HEK293 (cell line): ENCODE data around the gene GSTA5.
A peak's percentile ranks its signal among the peaks of the same experiment; 100 is the strongest.

Experiments
- CTCF ChIA-PET: fragments of 350-600 bp; formaldehyde crosslinking; extraction: SDS; loops from one replicate; lab custom pipeline; 2021; ENCODE audit warnings: antibody characterized with exemption; lab: Yijun Ruan, JAX
- POLR2A ChIA-PET: fragments of 300-600 bp; formaldehyde crosslinking; extraction: SDS; loops from one replicate; lab custom pipeline; 2020; ENCODE audit warnings: antibody characterized with exemption, inconsistent platforms; lab: Yijun Ruan, JAX
- H3K27ac ChIP-seq: fragments of 200-500 bp; sonication (Bioruptor generic); 2 replicates; pipeline ENCODE4 v1.5.1; 2014; ENCODE audit warnings: low read depth, low read length, control low read depth, inconsistent platforms; ENCODE audit errors: extremely low read depth
- H3K36me3 ChIP-seq, 2 experiments: fragments of 200-500 bp in 1 of 2; sonication (Bioruptor generic) in 1 of 2; 1 replicate in 1 of 2; 2 replicates in 1 of 2; pipeline ENCODE4 v1.5.1; 2014 to 2017; ENCODE audit warnings: inconsistent platforms in 2 of 2, low read length in 2 of 2; ENCODE audit not compliant: control insufficient read depth in 2 of 2, insufficient read depth in 1 of 2
- H3K4me1 ChIP-seq: fragments of 200-500 bp; sonication (Bioruptor generic); 2 replicates; pipeline ENCODE4 v1.5.1; 2014; ENCODE audit warnings: mild to moderate bottlenecking, low read length, inconsistent platforms; ENCODE audit not compliant: control insufficient read depth, insufficient read depth
- H3K4me3 ChIP-seq: 2 replicates; pipeline ENCODE4 v1.5.1; 2011; ENCODE audit warnings: low read depth, mild to moderate bottlenecking, control low read depth, low read length, moderate library complexity
- H3K9me3 ChIP-seq: fragments of 200-500 bp; sonication (Bioruptor generic); 2 replicates; pipeline ENCODE4 v1.5.1; 2014; ENCODE audit warnings: low read depth, low read length, inconsistent platforms; ENCODE audit not compliant: control insufficient read depth, insufficient read depth
- HOXA7 ChIP-seq: sonication (generic); formaldehyde crosslinking; IDR thresholded peaks from 2 replicates; pipeline ENCODE4 v1.8.1; 2022; ENCODE audit warnings: missing genetic modification reagents, borderline replicate concordance
- KLF10 ChIP-seq: fragments of 450-650 bp; IDR thresholded peaks from 2 replicates; pipeline ENCODE4 v1.5.1; 2018; ENCODE audit warnings: missing biosample characterization, mild to moderate bottlenecking, missing genetic modification characterization
- MYNN ChIP-seq: fragments of 450-650 bp; formaldehyde crosslinking; IDR thresholded peaks from 2 replicates; pipeline ENCODE4 v1.5.1; 2016; ENCODE audit warnings: missing biosample characterization, missing genetic modification characterization, borderline replicate concordance
- MZF1 ChIP-seq: fragments of 450-650 bp; formaldehyde crosslinking; IDR thresholded peaks from 2 replicates; pipeline ENCODE4 v1.5.1; 2017; ENCODE audit warnings: missing biosample characterization, missing genetic modification characterization, borderline replicate concordance
- OSR2 ChIP-seq: fragments of 450-650 bp; formaldehyde crosslinking; IDR thresholded peaks from 2 replicates; pipeline ENCODE4 v1.5.1; 2016; ENCODE audit warnings: missing biosample characterization, missing genetic modification characterization
- PRDM4 ChIP-seq: fragments of 450-650 bp; formaldehyde crosslinking; IDR thresholded peaks from 2 replicates; pipeline ENCODE4 v1.5.1; 2017; ENCODE audit warnings: missing biosample characterization, missing genetic modification characterization
- SALL2 ChIP-seq: fragments of 450-650 bp; formaldehyde crosslinking; IDR thresholded peaks from 2 replicates; pipeline ENCODE4 v1.5.0; 2017; ENCODE audit warnings: missing biosample characterization, mild to moderate bottlenecking, missing genetic modification characterization, borderline replicate concordance
- SP7 ChIP-seq: fragments of 450-650 bp; formaldehyde crosslinking; IDR thresholded peaks from 2 replicates; pipeline ENCODE4 v1.5.1; 2016; ENCODE audit warnings: missing biosample characterization, missing genetic modification characterization
- ZBTB20 ChIP-seq: fragments of 450-650 bp; formaldehyde crosslinking; IDR thresholded peaks from 2 replicates; pipeline ENCODE4 v1.5.1; 2016; ENCODE audit warnings: missing biosample characterization, missing genetic modification characterization
- ZBTB8A ChIP-seq: fragments of 450-650 bp; formaldehyde crosslinking; IDR thresholded peaks from 2 replicates; pipeline ENCODE4 v1.5.1; 2016; ENCODE audit warnings: missing biosample characterization, missing genetic modification characterization
- ZNF138 ChIP-seq: fragments of 450-650 bp; formaldehyde crosslinking; IDR thresholded peaks from 2 replicates; pipeline ENCODE4 v1.5.1; 2016; ENCODE audit warnings: missing biosample characterization, missing genetic modification characterization, borderline replicate concordance
- ZNF155 ChIP-seq: fragments of 450-650 bp; formaldehyde crosslinking; IDR thresholded peaks from 2 replicates; pipeline ENCODE4 v1.5.1; 2016; ENCODE audit warnings: missing biosample characterization, missing genetic modification characterization
- ZNF211 ChIP-seq: fragments of 450-650 bp; formaldehyde crosslinking; IDR thresholded peaks from 2 replicates; pipeline ENCODE4 v1.5.1; 2016; ENCODE audit warnings: low read depth, missing biosample characterization, missing genetic modification characterization
- ZNF239 ChIP-seq: fragments of 450-650 bp; formaldehyde crosslinking; IDR thresholded peaks from 2 replicates; pipeline ENCODE4 v1.5.1; 2016; ENCODE audit warnings: missing biosample characterization, missing genetic modification characterization
- ZNF280D ChIP-seq: fragments of 450-650 bp; formaldehyde crosslinking; IDR thresholded peaks from 2 replicates; pipeline ENCODE4 v1.5.1; 2016; ENCODE audit warnings: missing biosample characterization, missing genetic modification characterization
- ZNF354C ChIP-seq: fragments of 450-650 bp; formaldehyde crosslinking; IDR thresholded peaks from 2 replicates; pipeline ENCODE4 v1.5.1; 2016; ENCODE audit warnings: missing biosample characterization, missing genetic modification characterization, low read depth, borderline replicate concordance
- ZNF391 ChIP-seq: fragments of 450-650 bp; formaldehyde crosslinking; IDR thresholded peaks from 2 replicates; pipeline ENCODE4 v1.5.1; 2016; ENCODE audit warnings: low read depth, missing biosample characterization, missing genetic modification characterization, borderline replicate concordance
- ZNF404 ChIP-seq: fragments of 450-650 bp; formaldehyde crosslinking; IDR thresholded peaks from 2 replicates; pipeline ENCODE4 v1.5.1; 2017; ENCODE audit warnings: missing biosample characterization, missing genetic modification characterization
- ZNF48 ChIP-seq: fragments of 450-650 bp; formaldehyde crosslinking; IDR thresholded peaks from 2 replicates; pipeline ENCODE4 v1.5.1; 2016; ENCODE audit warnings: missing biosample characterization, missing genetic modification characterization
- ZNF501 ChIP-seq: fragments of 450-650 bp; formaldehyde crosslinking; IDR thresholded peaks from 2 replicates; pipeline ENCODE4 v1.5.1; 2016; ENCODE audit warnings: missing biosample characterization, missing genetic modification characterization
- ZNF544 ChIP-seq: fragments of 450-650 bp; formaldehyde crosslinking; IDR thresholded peaks from 2 replicates; pipeline ENCODE4 v1.5.0; 2017; ENCODE audit warnings: missing biosample characterization, missing genetic modification characterization
- ZNF596 ChIP-seq: fragments of 450-650 bp; IDR thresholded peaks from 2 replicates; pipeline ENCODE4 v1.5.0; 2018; ENCODE audit warnings: missing biosample characterization, mild to moderate bottlenecking, missing genetic modification characterization, moderate library complexity
- ZNF623 ChIP-seq: fragments of 450-650 bp; formaldehyde crosslinking; IDR thresholded peaks from 2 replicates; pipeline ENCODE4 v1.5.1; 2016; ENCODE audit warnings: missing biosample characterization, missing genetic modification characterization
- ZXDB ChIP-seq: fragments of 450-650 bp; formaldehyde crosslinking; IDR thresholded peaks from 2 replicates; pipeline ENCODE4 v1.5.1; 2016; ENCODE audit warnings: missing biosample characterization, missing genetic modification characterization

Gene GSTA5

GRCh38 chr6:52876056-52876787 is 35.6 kb upstream of the GSTA5 start:
- POLR2A ChIA-PET = interaction anchor here (0.6 kb wide), 1 partner anchor 425 kb away, joined by 3 read pairs; no protein-coding TSS in a partner anchor
- CTCF ChIA-PET = interaction anchor here (0.9 to 1.2 kb wide), 2 partner anchors 234 to 489 kb away, joined by 3 to 5 read pairs; no protein-coding TSS in a partner anchor
- Histone ChIP-seq H3K4me1 (peaks cover 6% of the 10 kb centered on the region), H3K9me3 (no peaks in the 10 kb centered on the region), H3K36me3 (no peaks in the 10 kb centered on the region), H3K4me3 (no peak overlapping the region), H3K27ac (no peak overlapping the region)
- TF ChIP-seq ZNF239 (tag by site-specific recombination) = no peak
- no peak for TF ChIP-seq ZNF623 (tag by site-specific recombination)
- no peak for TF ChIP-seq ZNF155 (tag by site-specific recombination)
- TF ChIP-seq ZNF211 (tag by site-specific recombination) = no peak
- no peak for TF ChIP-seq ZXDB (tag by site-specific recombination)

GRCh38 chr6:52872031-52872430 is 31.4 kb upstream of the GSTA5 start:
- peak; percentile 31; the same call in 1 of the 2 replicates for TF ChIP-seq KLF10 (tag by site-specific recombination)
- TF ChIP-seq SP7 = peak; percentile 49; the same call in 1 of the 2 replicates
- TF ChIP-seq ZNF596 = no peak
- TF ChIP-seq ZNF391 = no peak
- TF ChIP-seq OSR2 (tag by site-specific recombination) = peak; percentile 64
- TF ChIP-seq MZF1 (tag by site-specific recombination) = peak; percentile 86; the same call in 1 of the 2 replicates
- H3K4me1 ChIP-seq = peaks cover 6% of the 10 kb centered on the region
- no peak overlapping the region for H3K27ac ChIP-seq
- H3K36me3 ChIP-seq = no peaks in the 10 kb centered on the region
- no peaks in the 10 kb centered on the region for H3K9me3 ChIP-seq
- no peak overlapping the region for H3K4me3 ChIP-seq
- ChIA-PET POLR2A (no interaction called here), CTCF (interaction anchor here (0.9 to 1.6 kb wide), 3 partner anchors 9 to 123 kb away, joined by 3 to 4 read pairs (median 3); partner anchors contain the start of gene GSTA4)

- Histone ChIP-seq H3K27ac (no peak overlapping the region), H3K4me1 (peaks cover 2% of the 10 kb centered on the region), H3K4me3 (no peak overlapping the region), H3K9me3 (no peaks in the 10 kb centered on the region), H3K36me3 (no peaks in the 10 kb centered on the region)
- POLR2A ChIA-PET = no interaction called here
- CTCF ChIA-PET = interaction anchor here (0.6 to 1.6 kb wide), 4 partner anchors 10 to 132 kb away, joined by 3 to 4 read pairs (median 3); partner anchors contain the start of gene GSTA4
- no peak for TF ChIP-seq ZNF404 (tag by site-specific recombination)
- TF ChIP-seq ZNF48 (tag by site-specific recombination) = no peak
- TF ChIP-seq SALL2 (tag by site-specific recombination) = no peak
- TF ChIP-seq ZBTB8A (tag by site-specific recombination) = no peak
- no peak for TF ChIP-seq ZBTB20 (tag by site-specific recombination)
- TF ChIP-seq ZNF280D (tag by site-specific recombination) = no peak
- no peak for TF ChIP-seq PRDM4 (tag by site-specific recombination)
- TF ChIP-seq MYNN (tag by site-specific recombination) = no peak
- no peak for TF ChIP-seq ZNF354C (tag by site-specific recombination)
- no peak for TF ChIP-seq ZNF544 (tag by site-specific recombination)
- TF ChIP-seq ZNF623 (tag by site-specific recombination) = no peak
- TF ChIP-seq HOXA7 (CRISPR knock-in tag) = no peak
- no peak for TF ChIP-seq ZNF138 (tag by site-specific recombination)
- TF ChIP-seq ZNF501 (tag by site-specific recombination) = no peak
Observed at GRCh38 chr6:52871621-52872020, 31.0 kb upstream of the GSTA5 start.
